GM12873 (cell line): ENCODE measurements around the gene FAM151B.

Experiments used
- CTCF ChIP-seq: IDR thresholded peaks from 2 replicates; pipeline ENCODE4 v1.5.1; 2012; ENCODE audit warnings: low read depth, mild to moderate bottlenecking, moderate library complexity, low read length, control low read depth; ENCODE audit not compliant: insufficient read depth; ENCODE audit errors: missing control alignments

Gene FAM151B, protein sequence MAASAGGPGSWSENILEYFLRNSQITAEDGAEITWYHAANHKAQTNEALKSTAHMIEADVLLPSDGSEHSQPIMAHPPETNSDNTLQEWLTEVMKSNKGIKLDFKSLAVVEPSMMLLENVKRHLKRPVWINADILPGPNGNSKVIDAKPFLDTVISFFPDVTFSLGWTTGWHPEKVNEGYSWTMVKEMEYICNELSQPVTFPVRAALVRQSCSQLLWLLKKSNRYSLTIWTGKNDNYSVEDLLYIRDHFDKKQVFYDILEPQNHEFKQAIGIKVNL

GRCh38 chr5:80487829-80488721 is at the start of gene FAM151B:
TSS of gene FAM151B (plus strand) at chr5:80488100. CDS start at chr5:80488124, 24 bp downstream.
- no peak for TF ChIP-seq CTCF

DNA sequence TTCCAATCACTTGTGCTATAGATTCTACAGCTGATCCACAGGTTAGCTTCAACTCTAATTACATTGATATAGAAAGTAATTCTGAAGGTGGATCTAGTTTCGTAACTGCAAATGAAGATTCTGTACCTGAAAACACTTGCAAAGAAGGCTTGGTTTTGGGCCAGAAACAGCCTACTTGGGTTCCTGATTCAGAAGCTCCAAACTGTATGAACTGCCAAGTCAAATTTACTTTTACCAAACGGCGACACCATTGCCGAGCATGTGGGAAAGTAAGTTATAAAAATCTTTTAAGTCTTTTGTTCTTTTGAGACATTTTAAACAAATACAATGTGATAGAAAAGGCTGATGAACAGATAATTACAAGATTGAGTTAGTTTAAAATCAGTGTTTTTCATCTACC is 49.2 kb upstream of the FAM151B start:
- no peak for TF ChIP-seq CTCF

GRCh38 chr5:80439213-80439612 is 48.7 kb upstream of the FAM151B start:
- no peak for TF ChIP-seq CTCF

- no peak for TF ChIP-seq CTCF
These were observed 45.2 kb upstream of the FAM151B start for GRCh38 chr5:80442742-80443141.

DNA sequence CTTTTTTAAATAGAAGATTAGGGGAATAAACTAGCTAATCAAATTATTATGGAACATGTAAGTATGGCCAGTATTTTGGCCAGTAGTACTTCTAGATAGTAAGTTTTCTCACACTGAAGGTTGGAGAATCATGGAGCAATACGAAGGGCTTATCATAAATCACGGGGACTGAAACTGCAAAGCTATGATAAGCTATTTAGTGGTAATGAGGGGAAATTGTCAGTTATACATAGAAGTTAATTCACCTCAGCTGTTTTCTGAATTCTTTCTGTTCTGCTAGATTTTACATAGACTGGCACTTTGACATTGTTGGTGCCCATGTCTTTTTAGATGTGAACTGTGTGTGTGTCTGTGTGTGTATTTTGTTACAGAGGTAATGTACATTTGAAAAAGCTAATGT is 34.5 kb upstream of the FAM151B start:
- no peak for TF ChIP-seq CTCF

DNA sequence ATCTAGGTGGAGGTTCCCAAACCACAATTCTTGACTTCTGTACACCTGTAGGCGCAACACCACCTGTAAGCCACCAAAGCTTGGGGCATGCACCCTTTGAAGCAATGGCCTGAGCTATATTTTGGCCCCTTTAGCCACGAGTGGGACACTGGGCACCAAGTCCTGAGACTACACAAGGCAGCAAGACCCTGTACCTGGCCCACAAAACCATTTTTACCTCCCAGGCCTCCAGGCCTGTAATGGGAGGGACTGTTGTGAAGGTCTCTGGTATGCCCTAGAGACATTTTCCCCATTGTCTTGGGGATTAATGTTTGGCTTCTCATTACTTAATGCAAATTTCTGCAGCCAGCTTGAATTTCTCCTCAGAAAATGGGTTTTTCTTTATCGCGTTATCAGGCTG is 24.6 kb upstream of the FAM151B start:
- TF ChIP-seq CTCF, result no peak
